Measurements from ENCODE around the gene WNT3. TPM values are rescaled to one million over a fixed set of nuclear protein-coding genes. Genes with fewer than 3 reads are reported as not detected.

The WNT3 gene
- total and polyA plus RNA-seq, 4 donors = 0.15 to 1.0 (median 0.67) TPM

GRCh38 chr17:46732160-46732559, 86.3 kb downstream of the WNT3 start:
- Histone ChIP-seq H3K4me1 (ENCODE audit: control insufficient read depth in 1 of 2, insufficient read depth in 2 of 2, low read length in 2 of 2) (no peaks in the 10 kb centered on the region), H3K27me3 (ENCODE audit: control insufficient read depth in 1 of 2, insufficient read depth in 2 of 2, low read length in 1 of 2) (no peaks in the 10 kb centered on the region), H3K9me3 (ENCODE audit: control insufficient read depth, low read length) (no peaks in the 10 kb centered on the region), H3K36me3 (ENCODE audit: control insufficient read depth in 1 of 2, insufficient read depth in 2 of 2, low read length in 1 of 2) (peaks cover 0 to 5% of the 10 kb centered on the region in 2 donors), H3K27ac (ENCODE audit: low read depth in 1 of 2, low read length in 2 of 2) (no peak overlapping the region), H3K4me3 (ENCODE audit: low read length in 2 of 2) (no peak overlapping the region)
- 76 to 85% methylated on average over 1 of the region's 1 CpG for WGBS, 2 donors
- ATAC-seq (ENCODE audit: low FRiP score) = no peak
- DNase-seq = no peak
- intact Hi-C loops (cut with DNase I) = no loop called here

GRCh38 chr17:46730679-46731078, 87.8 kb downstream of the WNT3 start:
- H3K9me3 ChIP-seq (ENCODE audit: control insufficient read depth, low read length) = no peaks in the 10 kb centered on the region
- ATAC-seq (ENCODE audit: low FRiP score) (no peak), DNase-seq (no peak)
- no peak overlapping the region for H3K27ac ChIP-seq (ENCODE audit: low read depth in 1 of 2, low read length in 2 of 2)
- H3K4me3 ChIP-seq (ENCODE audit: low read length in 2 of 2) = no peak overlapping the region
- intact Hi-C loops (cut with DNase I) = no loop called here
- H3K36me3 ChIP-seq (ENCODE audit: control insufficient read depth in 1 of 2, insufficient read depth in 2 of 2, low read length in 1 of 2) = peaks cover 0 to 3% of the 10 kb centered on the region in 2 donors
- H3K27me3 ChIP-seq (ENCODE audit: control insufficient read depth in 1 of 2, insufficient read depth in 2 of 2, low read length in 1 of 2) = no peaks in the 10 kb centered on the region
- WGBS, 2 donors = 97 to 100% methylated on average over 1 of the region's 1 CpG
- H3K4me1 ChIP-seq (ENCODE audit: control insufficient read depth in 1 of 2, insufficient read depth in 2 of 2, low read length in 2 of 2) = no peaks in the 10 kb centered on the region

GRCh38 chr17:46730026-46730425, 88.5 kb downstream of the WNT3 start:
- no peak for DNase-seq
- intact Hi-C loops (cut with DNase I) = no loop called here
- H3K9me3 ChIP-seq (ENCODE audit: control insufficient read depth, low read length) = no peaks in the 10 kb centered on the region
- peaks cover 2 to 3% of the 10 kb centered on the region in 2 donors for H3K36me3 ChIP-seq (ENCODE audit: control insufficient read depth in 1 of 2, insufficient read depth in 2 of 2, low read length in 1 of 2)
- no peak overlapping the region for H3K4me3 ChIP-seq (ENCODE audit: low read length in 2 of 2)
- H3K27ac ChIP-seq (ENCODE audit: low read depth in 1 of 2, low read length in 2 of 2) = no peak overlapping the region
- 90 to 91% methylated on average over 2 of the region's 2 CpGs for WGBS, 2 donors
- no peaks in the 10 kb centered on the region for H3K27me3 ChIP-seq (ENCODE audit: control insufficient read depth in 1 of 2, insufficient read depth in 2 of 2, low read length in 1 of 2)
- H3K4me1 ChIP-seq (ENCODE audit: control insufficient read depth in 1 of 2, insufficient read depth in 2 of 2, low read length in 2 of 2) = no peaks in the 10 kb centered on the region
- no peak for ATAC-seq (ENCODE audit: low FRiP score)

GRCh38 chr17:46727572-46728348, 90.7 kb downstream of the WNT3 start:
- Histone ChIP-seq H3K36me3 (ENCODE audit: control insufficient read depth in 1 of 2, insufficient read depth in 2 of 2, low read length in 1 of 2) (peaks cover 2% of the 10 kb centered on the region in 2 donors), H3K27ac (ENCODE audit: low read depth in 1 of 2, low read length in 2 of 2) (no peak overlapping the region), H3K9me3 (ENCODE audit: control insufficient read depth, low read length) (no peaks in the 10 kb centered on the region), H3K27me3 (ENCODE audit: control insufficient read depth in 1 of 2, insufficient read depth in 2 of 2, low read length in 1 of 2) (no peaks in the 10 kb centered on the region), H3K4me1 (ENCODE audit: control insufficient read depth in 1 of 2, insufficient read depth in 2 of 2, low read length in 2 of 2) (no peaks in the 10 kb centered on the region), H3K4me3 (ENCODE audit: low read length in 2 of 2) (no peak overlapping the region)
- ATAC-seq (ENCODE audit: low FRiP score) = no peak
- intact Hi-C loops (cut with DNase I) = no loop called here
- 94 to 96% methylated on average over 4 of the region's 4 CpGs for WGBS, 2 donors
- no peak for DNase-seq

GRCh38 chr17:46726206-46726605, 92.3 kb downstream of the WNT3 start:
- H3K9me3 ChIP-seq (ENCODE audit: control insufficient read depth, low read length) = no peaks in the 10 kb centered on the region
- no peak for ATAC-seq (ENCODE audit: low FRiP score)
- 82 to 89% methylated on average over 3 of the region's 3 CpGs for WGBS, 2 donors
- no peak overlapping the region for H3K4me3 ChIP-seq (ENCODE audit: low read length in 2 of 2)
- peaks cover 0 to 2% of the 10 kb centered on the region in 2 donors for H3K36me3 ChIP-seq (ENCODE audit: control insufficient read depth in 1 of 2, insufficient read depth in 2 of 2, low read length in 1 of 2)
- no peaks in the 10 kb centered on the region for H3K27me3 ChIP-seq (ENCODE audit: control insufficient read depth in 1 of 2, insufficient read depth in 2 of 2, low read length in 1 of 2)
- no peaks in the 10 kb centered on the region for H3K4me1 ChIP-seq (ENCODE audit: control insufficient read depth in 1 of 2, insufficient read depth in 2 of 2, low read length in 2 of 2)
- intact Hi-C loops (cut with DNase I) = no loop called here
- no peak for DNase-seq
- H3K27ac ChIP-seq (ENCODE audit: low read depth in 1 of 2, low read length in 2 of 2) = no peak overlapping the region

- 68 to 69% methylated on average over 7 of the region's 7 CpGs for WGBS, 2 donors
- no peak for ATAC-seq (ENCODE audit: low FRiP score)
- intact Hi-C loops (cut with DNase I) = no loop called here
These were observed 95.7 kb downstream of the WNT3 start for GRCh38 chr17:46722662-46723285.

GRCh38 chr17:46720408-46720807, 98.1 kb downstream of the WNT3 start:
- no peaks in the 10 kb centered on the region for H3K27me3 ChIP-seq (ENCODE audit: control insufficient read depth in 1 of 2, insufficient read depth in 2 of 2, low read length in 1 of 2)
- intact Hi-C loops (cut with DNase I) = no loop called here
- no peak overlapping the region for H3K27ac ChIP-seq (ENCODE audit: low read depth in 1 of 2, low read length in 2 of 2)
- WGBS, 2 donors = 10 to 18% methylated on average over 5 of the region's 5 CpGs
- DNase-seq (no peak), ATAC-seq (ENCODE audit: low FRiP score) (no peak)
- H3K36me3 ChIP-seq (ENCODE audit: control insufficient read depth in 1 of 2, insufficient read depth in 2 of 2, low read length in 1 of 2) = peaks cover 0 to under 1% of the 10 kb centered on the region in 2 donors
- H3K9me3 ChIP-seq (ENCODE audit: control insufficient read depth, low read length) = no peaks in the 10 kb centered on the region
- H3K4me3 ChIP-seq (ENCODE audit: low read length in 2 of 2) = no peak overlapping the region
- H3K4me1 ChIP-seq (ENCODE audit: control insufficient read depth in 1 of 2, insufficient read depth in 2 of 2, low read length in 2 of 2) = no peaks in the 10 kb centered on the region

More at GRCh38 chr17:46722662-46723285, 95.7 kb downstream of the WNT3 start:
- Histone ChIP-seq H3K9me3 (ENCODE audit: control insufficient read depth, low read length) (no peaks in the 10 kb centered on the region), H3K4me3 (ENCODE audit: low read length in 2 of 2) (no peak overlapping the region), H3K36me3 (ENCODE audit: control insufficient read depth in 1 of 2, insufficient read depth in 2 of 2, low read length in 1 of 2) (peaks cover 0 to 2% of the 10 kb centered on the region in 2 donors), H3K4me1 (ENCODE audit: control insufficient read depth in 1 of 2, insufficient read depth in 2 of 2, low read length in 2 of 2) (no peaks in the 10 kb centered on the region), H3K27ac (ENCODE audit: low read depth in 1 of 2, low read length in 2 of 2) (no peak overlapping the region), H3K27me3 (ENCODE audit: control insufficient read depth in 1 of 2, insufficient read depth in 2 of 2, low read length in 1 of 2) (no peaks in the 10 kb centered on the region)
- no peak for DNase-seq

- ATAC-seq (ENCODE audit: low FRiP score) = no peak
- H3K27me3 ChIP-seq (ENCODE audit: control insufficient read depth in 1 of 2, insufficient read depth in 2 of 2, low read length in 1 of 2) = no peaks in the 10 kb centered on the region
- H3K36me3 ChIP-seq (ENCODE audit: control insufficient read depth in 1 of 2, insufficient read depth in 2 of 2, low read length in 1 of 2) = no peaks in the 10 kb centered on the region
- intact Hi-C loops (cut with DNase I) = no loop called here
- 32 to 35% methylated on average over 3 of the region's 3 CpGs for WGBS, 2 donors
- H3K9me3 ChIP-seq (ENCODE audit: control insufficient read depth, low read length) = no peaks in the 10 kb centered on the region
- no peak overlapping the region for H3K27ac ChIP-seq (ENCODE audit: low read depth in 1 of 2, low read length in 2 of 2)
- H3K4me3 ChIP-seq (ENCODE audit: low read length in 2 of 2) = no peak overlapping the region
- DNase-seq = no peak
- no peaks in the 10 kb centered on the region for H3K4me1 ChIP-seq (ENCODE audit: control insufficient read depth in 1 of 2, insufficient read depth in 2 of 2, low read length in 2 of 2)
These were observed 98.6 kb downstream of the WNT3 start for GRCh38 chr17:46719891-46720290.

GRCh38 chr17:46717999-46718398, 100.5 kb downstream of the WNT3 start:
- H3K36me3 ChIP-seq (ENCODE audit: control insufficient read depth in 1 of 2, insufficient read depth in 2 of 2, low read length in 1 of 2) = no peaks in the 10 kb centered on the region
- intact Hi-C loops (cut with DNase I) = no loop called here

More at GRCh38 chr17:46717999-46718398, 100.5 kb downstream of the WNT3 start:
- ATAC-seq (ENCODE audit: low FRiP score) (no peak), DNase-seq (no peak)
- 96 to 97% methylated on average over 4 of the region's 4 CpGs for WGBS, 2 donors
- no peaks in the 10 kb centered on the region for H3K9me3 ChIP-seq (ENCODE audit: control insufficient read depth, low read length)
- no peak overlapping the region for H3K27ac ChIP-seq (ENCODE audit: low read depth in 1 of 2, low read length in 2 of 2)
- H3K27me3 ChIP-seq (ENCODE audit: control insufficient read depth in 1 of 2, insufficient read depth in 2 of 2, low read length in 1 of 2) = no peaks in the 10 kb centered on the region
- no peaks in the 10 kb centered on the region for H3K4me1 ChIP-seq (ENCODE audit: control insufficient read depth in 1 of 2, insufficient read depth in 2 of 2, low read length in 2 of 2)
- H3K4me3 ChIP-seq (ENCODE audit: low read length in 2 of 2) = no peak overlapping the region

Data from aorta (tissue), 5 donors.